Loucy (cell line): ENCODE measurements around the gene TP63.

Source experiments
- EZH2phosphoT487 ChIP-seq: fragments of 200-600 bp; IDR thresholded peaks from 2 replicates; pipeline ENCODE4 v1.6.1; 2018; ENCODE audit warnings: antibody characterized with exemption, mild to moderate bottlenecking, moderate library complexity, borderline replicate concordance
- TF ChIP-seq, protein P1 (sequence below): fragments of 200-600 bp; sonication (generic); conservative IDR thresholded peaks from 2 replicates; pipeline ENCODE4 v1.5.1; 2014; ENCODE audit warnings: mild to moderate bottlenecking, antibody characterized with exemption, low read length

DNA sequence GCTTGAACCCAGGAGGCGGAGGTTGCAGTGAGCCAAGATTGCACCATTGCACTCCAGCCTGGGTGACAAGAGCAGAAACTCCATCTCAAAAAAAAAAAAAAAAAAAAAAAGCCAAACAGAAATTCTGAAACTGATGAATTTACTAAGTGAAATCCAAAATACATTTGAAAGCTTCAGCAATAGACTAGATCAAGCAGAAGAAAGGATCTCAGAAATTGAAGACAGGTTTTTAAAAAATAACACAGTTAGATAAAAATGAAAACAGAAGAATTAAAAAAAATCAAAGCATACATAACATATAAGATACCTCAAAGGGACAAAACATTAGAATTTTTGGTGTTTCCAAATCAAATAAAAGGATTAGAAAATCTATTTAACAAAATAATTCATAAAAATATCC is 114.4 kb downstream of the TP63 start:
- TF ChIP-seq, protein P1, sequence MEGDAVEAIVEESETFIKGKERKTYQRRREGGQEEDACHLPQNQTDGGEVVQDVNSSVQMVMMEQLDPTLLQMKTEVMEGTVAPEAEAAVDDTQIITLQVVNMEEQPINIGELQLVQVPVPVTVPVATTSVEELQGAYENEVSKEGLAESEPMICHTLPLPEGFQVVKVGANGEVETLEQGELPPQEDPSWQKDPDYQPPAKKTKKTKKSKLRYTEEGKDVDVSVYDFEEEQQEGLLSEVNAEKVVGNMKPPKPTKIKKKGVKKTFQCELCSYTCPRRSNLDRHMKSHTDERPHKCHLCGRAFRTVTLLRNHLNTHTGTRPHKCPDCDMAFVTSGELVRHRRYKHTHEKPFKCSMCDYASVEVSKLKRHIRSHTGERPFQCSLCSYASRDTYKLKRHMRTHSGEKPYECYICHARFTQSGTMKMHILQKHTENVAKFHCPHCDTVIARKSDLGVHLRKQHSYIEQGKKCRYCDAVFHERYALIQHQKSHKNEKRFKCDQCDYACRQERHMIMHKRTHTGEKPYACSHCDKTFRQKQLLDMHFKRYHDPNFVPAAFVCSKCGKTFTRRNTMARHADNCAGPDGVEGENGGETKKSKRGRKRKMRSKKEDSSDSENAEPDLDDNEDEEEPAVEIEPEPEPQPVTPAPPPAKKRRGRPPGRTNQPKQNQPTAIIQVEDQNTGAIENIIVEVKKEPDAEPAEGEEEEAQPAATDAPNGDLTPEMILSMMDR, result no peak
- TF ChIP-seq EZH2phosphoT487, result no peak
